Astrocyte (in vitro differentiated cells and primary cell): ENCODE data around the gene METTL24. TPM values are rescaled to one million over a fixed set of nuclear protein-coding genes. Genes with fewer than 3 reads are reported as not detected.

Experiments used
- DNase-seq: peaks from one replicate; pipeline ENCODE4 v3.0.0-alpha.2; 2010; ENCODE audit warnings: low read depth
- FAIRE-seq: peaks from 2 replicates; lab custom pipeline; 2011; peaks lifted over from hg19 to GRCh38; lab: Jason Lieb, UNC
- H2AFZ ChIP-seq: 2 replicates; pipeline ENCODE4 v1.6.0; 2012; ENCODE audit warnings: low read depth, low read length, inconsistent platforms
- H3K27ac ChIP-seq: 2 replicates; pipeline ENCODE4 v1.5.1; 2011; ENCODE audit warnings: low read depth, low read length, inconsistent platforms
- H3K27me3 ChIP-seq: 2 replicates; pipeline ENCODE4 v1.6.0; 2011; ENCODE audit warnings: low read length, inconsistent platforms; ENCODE audit not compliant: insufficient read depth
- H3K36me3 ChIP-seq: 2 replicates; pipeline ENCODE4 v1.5.1; 2011; ENCODE audit warnings: low read length, inconsistent platforms; ENCODE audit not compliant: insufficient read depth
- H3K4me1 ChIP-seq: 2 replicates; pipeline ENCODE4 v1.5.1; 2011; ENCODE audit warnings: low read length, inconsistent platforms; ENCODE audit not compliant: insufficient read depth
- H3K4me2 ChIP-seq: 2 replicates; pipeline ENCODE4 v1.6.0; 2012; ENCODE audit warnings: low read length, inconsistent platforms
- H3K4me3 ChIP-seq: 2 replicates; pipeline ENCODE4 v1.5.1; 2011; ENCODE audit warnings: low read depth, mild to moderate bottlenecking, low read length, inconsistent platforms; ENCODE audit not compliant: insufficient read depth
- H3K79me2 ChIP-seq: 2 replicates; pipeline ENCODE4 v1.6.0; 2012; ENCODE audit warnings: mild to moderate bottlenecking, low read length, inconsistent platforms; ENCODE audit not compliant: insufficient read depth
- H3K9ac ChIP-seq: 2 replicates; pipeline ENCODE4 v1.6.0; 2012; ENCODE audit warnings: mild to moderate bottlenecking, low read length, inconsistent platforms
- H3K9me3 ChIP-seq: 2 replicates; pipeline ENCODE4 v1.5.1; 2012; ENCODE audit warnings: low read depth, mild to moderate bottlenecking, low read length, inconsistent platforms; ENCODE audit not compliant: insufficient read depth
- H4K20me1 ChIP-seq: 2 replicates; pipeline ENCODE4 v1.6.0; 2012; ENCODE audit warnings: low read length, inconsistent platforms; ENCODE audit not compliant: insufficient read depth
- H3K27ac Mint-ChIP-seq: one replicate; pipeline ENCODE4 v1.8.0; 2021; ENCODE audit warnings: mild to moderate bottlenecking, mixed read lengths; ENCODE audit not compliant: unreplicated experiment
- H3K27me3 Mint-ChIP-seq: one replicate; pipeline ENCODE4 v1.8.0; 2021; ENCODE audit warnings: low read depth, mixed read lengths; ENCODE audit not compliant: unreplicated experiment
- H3K36me3 Mint-ChIP-seq: one replicate; pipeline ENCODE4 v1.8.0; 2021; ENCODE audit warnings: low read depth, mixed read lengths; ENCODE audit not compliant: unreplicated experiment
- H3K4me1 Mint-ChIP-seq: one replicate; pipeline ENCODE4 v1.8.0; 2021; ENCODE audit warnings: low read depth, mixed read lengths; ENCODE audit not compliant: unreplicated experiment
- H3K4me3 Mint-ChIP-seq: one replicate; pipeline ENCODE4 v1.8.0; 2021; ENCODE audit warnings: mild to moderate bottlenecking, moderate library complexity, mixed read lengths; ENCODE audit not compliant: unreplicated experiment
- H3K9me3 Mint-ChIP-seq: one replicate; pipeline ENCODE4 v1.8.0; 2021; ENCODE audit warnings: mild to moderate bottlenecking, mixed read lengths; ENCODE audit not compliant: unreplicated experiment
- CTCF ChIP-seq: IDR thresholded peaks from 2 replicates; pipeline ENCODE4 v1.5.1; 2011; ENCODE audit warnings: low read depth, mild to moderate bottlenecking, inconsistent platforms, low read length, moderate library complexity; ENCODE audit not compliant: insufficient read depth
- EZH2 ChIP-seq: IDR thresholded peaks from 2 replicates; pipeline ENCODE4 v1.6.1; 2012; ENCODE audit warnings: mild to moderate bottlenecking, low read length, inconsistent platforms; ENCODE audit not compliant: insufficient read depth
- total RNA-seq: library from RNA; stranded (reverse); gene quantifications from 2 replicates; pipeline ENCODE4 v1.2.1, GENCODE V29; 2021

The METTL24 gene
- total RNA-seq, 1 donor from 2014 or later = 0.75 TPM

- Mint-ChIP-seq H3K27ac (no peak overlapping the region), H3K4me1 (peaks cover 4% of the 10 kb centered on the region)
- H3K27ac ChIP-seq = no peak overlapping the region
Observed at GRCh38 chr6:110298411-110298810, 59.7 kb downstream of the METTL24 start.

GRCh38 chr6:110296241-110297025 lies 61.7 kb downstream of the METTL24 start:
- H3K4me2 ChIP-seq = no peak overlapping the region
- DNase-seq (no peak), FAIRE-seq (no peak)
- Mint-ChIP-seq H3K27me3 (no peaks in the 10 kb centered on the region), H3K9me3 (peaks cover 2% of the 10 kb centered on the region), H3K4me3 (no peak overlapping the region), H3K36me3 (no peaks in the 10 kb centered on the region), H3K27ac (no peak overlapping the region), H3K4me1 (peaks cover 4% of the 10 kb centered on the region)
- H3K4me1 ChIP-seq = no peaks in the 10 kb centered on the region
- TF ChIP-seq EZH2 (no peak), CTCF (no peak)
- no peaks in the 10 kb centered on the region for H3K79me2 ChIP-seq
- H4K20me1 ChIP-seq = no peaks in the 10 kb centered on the region
- H2AFZ ChIP-seq = no peak overlapping the region
- H3K36me3 ChIP-seq = no peaks in the 10 kb centered on the region
- no peaks in the 10 kb centered on the region for H3K9me3 ChIP-seq
- H3K9ac ChIP-seq = no peak overlapping the region
- H3K27me3 ChIP-seq = peaks cover 6% of the 10 kb centered on the region
- no peak overlapping the region for H3K4me3 ChIP-seq
- H3K27ac ChIP-seq = no peak overlapping the region

More at GRCh38 chr6:110298411-110298810, 59.7 kb downstream of the METTL24 start:
- no peaks in the 10 kb centered on the region for H3K4me1 ChIP-seq
- no peak overlapping the region for H3K4me3 ChIP-seq
- Mint-ChIP-seq H3K36me3 (no peaks in the 10 kb centered on the region), H3K4me3 (no peak overlapping the region), H3K27me3 (no peaks in the 10 kb centered on the region), H3K9me3 (peaks cover 2% of the 10 kb centered on the region)
- no peaks in the 10 kb centered on the region for H3K9me3 ChIP-seq
- no peak overlapping the region for H3K4me2 ChIP-seq
- H3K79me2 ChIP-seq = no peaks in the 10 kb centered on the region
- no peaks in the 10 kb centered on the region for H3K36me3 ChIP-seq
- no peaks in the 10 kb centered on the region for H4K20me1 ChIP-seq
- no peak overlapping the region for H3K9ac ChIP-seq
- no peak for TF ChIP-seq CTCF
- no peak for DNase-seq
- peaks cover 6% of the 10 kb centered on the region for H3K27me3 ChIP-seq
- no peak overlapping the region for H2AFZ ChIP-seq
- no peak for FAIRE-seq
